NCI-H1694 (cell line): ENCODE results near the gene KCNJ1.

Source experiments
- DNase-seq: peaks from one replicate; lab custom pipeline; 2025; lab: John Stamatoyannopoulos, UW

Gene KCNJ1

DNA sequence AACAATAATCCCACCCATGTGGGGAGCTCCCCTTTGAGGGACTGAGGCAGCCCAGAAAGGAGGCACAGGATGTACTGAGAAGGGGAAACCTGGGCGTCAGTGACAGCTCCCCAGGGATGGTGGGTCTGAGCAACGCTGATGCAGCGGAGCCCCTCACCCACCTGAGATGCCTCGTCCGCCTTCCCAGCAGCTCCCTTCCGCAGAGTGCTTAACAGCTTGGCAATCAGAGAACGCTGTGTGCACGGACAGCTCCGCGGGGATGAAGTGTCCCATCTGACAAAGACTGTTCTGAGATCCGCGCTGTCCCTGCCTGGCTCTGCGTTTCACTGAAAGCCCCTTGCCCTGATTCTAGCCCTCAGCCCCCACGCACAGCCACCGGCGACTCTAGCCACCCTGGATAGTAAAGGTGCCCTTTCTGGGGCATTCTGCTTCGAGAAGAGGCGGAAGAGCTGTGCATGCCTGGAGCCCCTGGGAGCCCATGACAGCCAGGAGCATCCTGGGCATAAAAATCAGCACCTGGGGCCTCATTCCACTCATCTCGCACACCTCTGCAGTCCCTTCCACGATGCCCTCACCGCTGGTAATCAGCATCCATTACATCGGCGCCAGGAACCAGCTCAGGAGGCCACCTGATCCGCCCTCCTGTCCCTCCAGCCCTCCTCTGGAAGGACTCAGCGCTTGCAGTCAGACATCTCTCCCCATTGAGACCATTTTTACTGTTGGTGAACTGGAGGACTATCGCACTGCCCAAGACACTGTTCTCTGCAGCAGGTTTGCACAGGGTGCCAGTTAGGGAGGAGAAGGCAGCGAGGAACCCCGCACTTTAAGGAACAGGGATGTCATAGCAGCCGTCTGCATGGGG is 34.8 kb upstream of the KCNJ1 start:
- DNase-seq = no peak

DNA sequence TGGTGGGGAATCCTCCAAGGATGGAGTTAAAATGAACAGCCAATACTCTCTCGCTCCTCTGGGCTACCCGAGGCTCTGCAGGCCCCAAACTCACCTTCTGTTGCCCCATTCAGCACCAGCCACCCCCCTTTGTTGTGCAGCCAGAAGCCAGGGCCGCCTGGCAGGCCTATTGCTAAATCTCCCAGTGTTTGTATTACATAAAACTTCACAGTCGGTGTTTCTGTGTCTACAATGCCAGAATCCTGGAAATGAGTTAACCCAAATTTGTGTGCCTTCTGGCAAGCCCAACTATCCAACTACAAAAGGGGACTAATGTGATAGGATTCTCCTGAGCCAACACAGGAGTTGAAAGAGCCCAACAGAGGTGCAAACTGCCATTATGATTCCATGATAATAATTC is 33.4 kb upstream of the KCNJ1 start:
- no peak for DNase-seq

DNA sequence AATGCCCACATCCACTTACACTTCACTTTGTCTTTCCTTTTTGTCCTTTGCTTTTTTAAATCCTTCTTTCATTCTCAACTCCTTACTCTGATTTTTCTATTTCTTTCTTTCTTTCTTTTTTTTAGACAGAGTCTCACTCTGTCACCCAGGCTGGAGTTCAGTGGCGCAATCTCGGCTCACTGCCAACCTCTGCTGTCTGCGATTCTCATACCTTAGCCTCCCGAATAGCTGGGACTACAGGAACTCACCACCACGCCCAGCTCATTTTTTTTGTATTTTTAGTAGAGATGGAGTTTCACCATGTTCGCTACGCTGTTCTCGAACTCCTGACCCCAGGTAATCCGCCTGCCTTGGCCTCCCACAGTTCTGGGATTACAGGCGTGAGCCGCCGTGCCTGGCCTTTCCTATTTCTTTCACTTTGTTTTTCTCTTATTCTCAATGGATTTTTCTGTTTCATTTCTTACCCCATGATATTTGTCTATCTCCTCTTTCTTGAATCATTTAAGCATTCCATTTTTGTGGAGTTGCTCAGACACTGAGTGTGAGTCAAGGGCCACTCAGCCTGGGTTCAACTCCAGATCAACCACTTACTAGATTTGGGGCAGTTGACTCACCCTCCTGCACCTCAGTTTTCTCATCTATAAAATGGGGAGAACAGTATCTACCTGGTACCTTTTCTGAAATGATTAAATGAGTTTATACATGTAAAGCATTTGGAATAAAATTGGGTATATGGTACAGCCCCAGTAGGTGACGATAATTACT is 31.7 kb upstream of the KCNJ1 start:
- DNase-seq = no peak

DNA sequence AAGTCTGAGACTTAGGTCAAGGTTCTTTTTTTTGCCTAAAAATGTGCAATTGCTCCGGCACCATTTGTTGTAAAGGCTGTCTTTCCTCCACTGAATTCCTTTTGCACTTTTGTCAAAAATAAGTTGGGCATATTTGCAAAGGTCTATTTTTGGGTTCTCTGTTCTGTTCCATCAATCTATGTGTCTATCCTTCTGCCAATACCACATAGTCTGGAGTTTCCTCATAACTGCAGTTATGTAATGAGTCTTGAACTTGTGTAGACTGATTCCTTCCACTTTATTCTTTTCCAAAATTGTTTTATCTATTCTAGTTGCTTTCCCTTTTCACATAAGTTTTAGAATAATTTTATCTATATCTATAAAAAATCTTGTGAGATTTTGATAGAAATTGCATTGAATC is 30.7 kb upstream of the KCNJ1 start:
- DNase-seq = no peak

DNA sequence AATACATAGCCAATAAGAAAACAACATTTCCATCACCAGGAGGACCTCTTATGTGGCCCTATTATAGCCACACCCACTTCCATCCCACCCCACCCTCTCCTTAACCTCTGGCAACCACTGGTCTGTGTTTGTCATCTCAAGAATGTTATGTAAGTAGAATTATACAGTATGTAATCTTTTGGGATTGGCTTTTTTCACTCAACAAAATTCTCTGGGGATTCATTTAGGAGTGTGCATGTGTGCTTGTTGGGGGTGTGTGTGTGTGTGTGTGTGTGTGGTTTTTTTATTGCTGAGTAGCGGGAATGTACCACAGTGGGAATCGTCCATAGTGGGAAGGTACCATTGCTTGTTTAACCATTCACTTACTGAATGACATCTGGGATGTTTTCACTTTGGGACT is 29.3 kb upstream of the KCNJ1 start:
- DNase-seq = no peak

DNA sequence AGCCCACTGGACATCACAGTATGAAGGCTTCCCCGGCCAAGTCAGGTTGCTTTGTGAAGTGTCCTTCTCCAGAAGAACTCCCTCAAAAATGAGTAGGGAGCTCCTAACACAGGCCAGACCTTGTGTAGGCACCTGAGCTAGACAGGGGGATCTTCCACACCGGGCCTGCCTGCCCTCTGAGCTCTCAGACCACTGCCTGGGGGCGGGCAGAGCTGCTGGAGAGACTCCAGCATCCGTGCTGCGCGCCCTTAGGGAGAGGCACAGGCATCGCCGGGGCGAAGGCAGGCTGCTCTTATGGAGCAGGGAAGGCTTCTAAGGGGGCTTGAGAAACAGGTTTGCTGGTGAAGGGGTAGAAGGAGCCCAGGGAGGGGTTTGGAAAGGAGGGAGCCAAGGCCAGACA is 28.4 kb upstream of the KCNJ1 start:
- DNase-seq = no peak

DNA sequence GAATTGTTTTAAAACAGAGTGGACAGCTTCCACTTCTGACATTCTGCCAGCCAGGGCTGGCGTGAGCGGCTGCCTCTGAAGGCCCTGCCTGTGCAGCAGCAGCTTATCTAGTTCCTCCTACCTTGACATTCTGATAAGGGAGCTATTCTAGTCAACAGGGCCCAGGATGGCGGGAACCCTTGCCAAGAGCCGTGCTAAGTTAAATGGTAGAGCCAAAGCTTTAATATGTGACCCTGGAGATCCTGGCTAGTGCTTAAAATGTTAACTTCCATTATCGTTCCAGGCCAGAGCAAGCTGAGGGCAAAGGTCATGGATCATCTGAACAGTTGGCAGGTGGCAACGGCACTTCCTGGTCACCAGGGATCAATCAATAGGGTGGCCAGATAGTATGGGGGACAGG is 27.6 kb upstream of the KCNJ1 start:
- DNase-seq = no peak

DNA sequence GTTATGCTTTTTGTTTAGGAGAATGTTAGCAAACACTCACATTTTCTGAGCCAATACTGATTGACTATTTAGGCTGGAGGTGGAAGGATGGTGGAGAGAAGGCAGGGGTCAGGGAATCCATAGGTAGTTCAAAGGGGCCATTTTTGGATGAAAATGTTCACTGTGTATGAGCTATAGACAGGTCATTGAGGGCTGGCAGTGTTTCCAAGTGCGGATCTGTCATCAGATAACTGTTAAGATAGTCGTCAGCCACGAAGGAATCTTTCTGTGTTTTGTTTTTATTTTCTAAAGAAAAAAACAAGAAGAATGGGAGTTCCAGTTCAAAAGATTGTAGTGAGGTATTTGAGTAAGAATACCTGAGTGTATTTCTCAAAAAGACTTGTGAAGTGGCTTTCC is 27.2 kb upstream of the KCNJ1 start:
- no peak for DNase-seq

DNA sequence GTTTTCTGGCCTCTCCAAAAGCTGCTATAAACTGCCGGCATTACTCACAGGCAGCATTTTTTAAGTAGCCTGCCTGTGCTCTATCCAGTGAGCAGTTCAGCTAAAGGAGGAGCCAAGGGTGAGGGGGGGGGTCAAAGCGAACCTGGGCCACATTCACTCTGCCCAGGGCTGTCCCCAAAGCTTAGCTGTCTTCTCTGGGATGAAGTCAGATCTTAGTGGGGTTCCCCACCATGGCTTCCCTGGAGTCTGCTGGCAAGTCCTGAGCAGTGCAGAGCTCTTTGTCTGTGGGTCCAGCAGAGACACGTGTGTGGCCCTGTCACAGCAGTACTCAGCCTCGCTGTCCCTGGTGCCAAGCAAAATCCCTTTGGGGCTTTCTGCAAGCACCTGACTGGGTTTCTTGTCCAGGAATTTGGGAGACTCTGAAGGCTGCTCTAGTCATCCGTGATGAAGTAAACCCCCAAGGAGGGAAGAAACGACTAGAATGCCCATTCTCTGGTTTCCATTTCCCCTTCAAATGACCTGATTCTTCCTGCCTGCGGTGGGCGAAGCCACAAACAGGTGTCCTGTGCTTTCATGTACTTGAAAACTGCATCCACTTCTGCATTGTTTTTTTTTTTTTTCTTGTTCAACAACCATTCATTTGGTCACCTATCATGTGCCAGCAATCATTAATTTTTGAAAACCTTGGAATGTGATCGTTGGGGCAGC is 26.6 kb upstream of the KCNJ1 start:
- DNase-seq = no peak

DNA sequence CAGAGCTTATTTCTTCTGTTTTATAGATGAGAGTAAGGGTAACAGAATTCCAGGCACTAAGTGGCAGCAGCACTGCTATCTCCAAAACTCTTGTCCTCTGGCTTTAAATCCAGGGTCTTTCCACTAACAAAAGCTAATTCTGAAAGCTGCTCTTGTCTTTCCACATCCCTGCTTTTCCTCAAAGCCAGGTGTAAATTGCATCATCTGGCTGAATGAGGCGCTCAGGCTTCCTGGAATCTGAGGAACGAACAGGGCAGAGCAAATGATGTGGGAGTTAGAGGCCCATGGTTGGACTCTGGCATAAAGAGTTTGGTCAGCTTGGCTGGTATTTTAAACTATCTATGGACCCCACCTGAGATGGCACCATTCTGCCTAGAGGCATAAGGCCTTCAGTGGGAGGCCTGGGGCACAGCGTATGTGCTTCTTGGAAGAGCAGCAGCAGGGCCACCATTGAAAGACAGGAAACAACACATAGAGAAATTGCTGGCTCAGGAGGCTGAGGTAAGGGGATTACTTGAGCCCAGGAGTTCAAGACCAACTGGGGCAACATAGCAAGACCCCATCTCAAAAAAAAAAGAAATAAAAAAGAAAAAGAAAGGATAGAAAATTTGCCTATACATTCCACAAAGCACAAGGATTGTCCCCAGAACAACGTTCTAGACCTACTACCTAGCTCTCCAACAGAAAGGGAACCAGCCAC is 25.9 kb upstream of the KCNJ1 start:
- DNase-seq = no peak

DNA sequence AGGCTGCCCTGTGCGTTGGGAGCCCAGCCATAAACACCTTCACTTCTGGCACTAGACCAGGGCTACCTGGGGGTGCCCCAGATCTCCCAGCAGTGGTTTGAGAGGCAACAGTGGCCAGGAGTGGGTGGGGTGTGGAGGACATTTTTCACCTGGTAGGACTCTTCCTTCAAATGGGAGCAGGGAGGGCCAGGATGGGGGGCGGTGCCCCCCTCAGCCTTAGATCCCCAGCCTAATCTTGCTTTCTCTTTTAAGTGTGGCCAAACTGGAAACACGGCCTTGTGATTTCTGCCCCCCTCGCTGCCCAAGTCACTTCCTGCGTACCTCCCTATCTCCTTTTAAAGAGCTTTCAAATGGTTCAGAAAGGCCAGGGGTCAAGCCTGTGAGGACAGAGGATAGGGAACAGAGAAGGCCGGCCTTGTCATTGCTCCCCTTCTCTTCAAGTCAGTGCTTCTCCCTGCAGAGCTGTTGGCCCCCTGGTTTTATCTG is 24.9 kb upstream of the KCNJ1 start:
- no peak for DNase-seq

DNA sequence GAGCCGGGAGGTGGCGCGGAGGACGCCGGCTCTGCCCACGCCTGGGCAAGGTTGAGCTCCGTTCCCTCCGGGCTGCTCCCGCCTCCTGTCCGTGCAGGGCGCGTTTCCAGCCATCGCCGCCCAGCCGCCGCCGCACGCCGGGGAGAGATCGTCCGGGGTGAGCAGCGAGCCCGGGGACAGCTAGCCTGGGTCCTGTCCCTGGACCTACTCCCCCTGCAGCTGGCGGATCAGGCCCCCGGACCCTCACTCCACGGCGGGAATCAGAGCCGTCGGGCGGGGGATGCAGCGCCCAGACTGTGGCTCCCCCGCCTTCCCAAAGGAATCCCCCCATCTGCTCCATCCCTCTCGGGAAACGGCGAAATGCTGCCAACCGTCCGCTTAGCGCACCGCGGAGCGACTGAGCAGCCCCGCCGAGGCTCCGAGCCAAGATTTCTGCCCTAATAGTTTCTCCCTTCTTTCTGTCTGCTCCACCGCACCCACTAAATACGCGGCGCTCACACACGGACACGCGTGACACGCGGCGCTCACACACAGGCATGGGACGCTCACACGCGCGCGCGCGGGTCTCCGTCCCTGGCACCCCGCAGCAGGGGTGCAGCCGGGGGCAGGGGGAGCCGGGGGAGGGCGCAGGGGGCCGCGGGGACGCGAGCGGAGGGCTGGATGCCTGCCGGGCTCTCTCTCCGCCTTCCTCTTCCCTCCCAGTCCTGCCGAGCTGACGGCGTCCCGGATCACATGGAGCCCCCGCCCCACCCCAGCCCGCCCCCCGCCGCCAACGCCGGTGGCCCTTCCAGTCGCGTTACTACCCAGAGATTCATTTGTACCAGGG is 23.7 kb upstream of the KCNJ1 start, which contains the start of gene KCNJ5:
Gene KCNJ5 (plus strand): TSS at position 814 of the 826 bp plus-strand sequence. CDS start 19,918 bp downstream, outside the sequence.
- no peak for DNase-seq

DNA sequence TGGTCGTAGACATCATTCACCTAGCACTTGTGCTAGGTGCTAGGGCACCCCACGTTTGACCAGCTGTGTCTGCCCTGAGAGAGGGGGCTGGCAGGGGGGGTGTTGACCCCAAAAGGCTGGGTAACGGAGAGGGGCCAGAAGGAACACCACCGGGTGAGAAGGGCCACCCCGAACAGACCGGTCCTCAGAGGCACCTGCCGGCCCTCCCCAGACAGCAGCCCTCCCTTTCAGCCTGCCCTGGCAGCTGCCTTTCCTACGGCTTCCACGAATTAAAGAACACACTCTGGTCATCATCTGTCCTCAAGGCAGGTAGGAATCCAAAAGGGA is 23.1 kb upstream of the KCNJ1 start:
- DNase-seq = no peak

DNA sequence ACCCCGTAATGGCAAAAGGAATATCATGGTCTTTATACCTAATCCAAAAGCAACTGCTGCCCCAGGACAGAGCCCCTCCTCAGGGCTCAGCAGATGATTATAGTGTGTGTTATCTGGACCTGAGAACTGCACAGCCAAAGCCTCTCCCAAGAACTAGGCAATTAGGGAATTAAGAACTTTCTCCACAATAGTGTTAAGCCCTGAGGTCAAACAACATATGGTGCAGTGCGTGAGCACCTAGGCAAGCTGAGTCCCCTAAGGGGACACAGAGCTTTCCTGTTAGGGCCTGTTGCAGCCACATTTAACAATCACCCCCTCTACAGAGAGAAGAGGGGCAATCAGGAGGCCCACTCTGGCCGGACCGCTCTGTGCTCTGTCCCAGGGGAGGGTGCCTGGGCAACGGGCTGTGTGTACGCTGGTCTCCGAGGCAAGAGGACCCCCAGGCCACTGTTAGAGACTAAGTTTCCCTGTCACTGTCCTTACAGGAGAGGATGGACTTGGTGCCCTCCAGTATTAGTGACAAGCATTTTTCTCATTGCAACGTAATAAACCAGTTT is 22.6 kb upstream of the KCNJ1 start:
- DNase-seq = no peak

DNA sequence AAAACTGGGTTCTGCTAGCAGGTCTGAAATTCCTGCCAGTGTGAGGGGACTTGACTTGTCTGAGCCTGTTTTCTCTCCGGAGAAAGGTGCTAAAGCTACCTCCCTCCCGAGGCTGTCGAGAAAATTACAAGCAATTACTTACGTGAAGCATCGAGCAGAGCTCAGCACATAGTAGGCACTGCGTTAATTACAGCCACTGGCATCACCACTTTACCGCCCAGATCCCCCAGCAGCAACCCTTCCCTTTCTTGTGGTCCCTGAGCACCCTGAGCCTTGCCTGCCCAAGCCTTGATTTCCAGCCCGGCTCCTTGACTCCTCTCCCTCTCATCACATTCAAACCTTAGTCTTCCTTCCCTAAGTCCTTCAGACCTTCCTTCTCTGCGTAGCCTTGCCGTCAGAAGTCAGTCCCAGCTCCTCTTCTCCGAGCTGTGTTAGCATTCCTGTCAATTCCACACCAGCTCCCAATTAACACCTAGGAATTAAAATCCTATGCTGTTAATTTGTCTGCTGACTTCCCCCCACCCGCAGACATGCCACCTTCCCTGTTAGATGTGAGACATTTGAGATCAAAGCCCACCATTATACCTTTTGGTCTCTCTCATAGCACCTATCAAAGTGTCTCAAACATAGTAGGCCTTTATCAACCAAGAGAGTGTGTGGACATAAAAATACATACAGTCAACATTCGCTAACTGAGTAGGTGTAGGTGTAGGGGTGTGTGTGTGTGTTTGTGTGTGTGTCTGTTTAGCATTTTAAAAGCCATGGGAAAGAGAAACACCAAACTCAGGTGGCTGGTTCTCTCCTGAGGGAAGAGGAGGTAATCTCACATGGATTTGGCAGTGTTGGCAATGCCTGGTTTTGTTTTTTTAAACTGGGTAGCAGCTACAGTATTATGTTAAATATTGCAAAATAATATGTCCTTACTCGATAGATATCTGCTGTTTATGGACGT is 21.2 kb upstream of the KCNJ1 start:
- no peak for DNase-seq

DNA sequence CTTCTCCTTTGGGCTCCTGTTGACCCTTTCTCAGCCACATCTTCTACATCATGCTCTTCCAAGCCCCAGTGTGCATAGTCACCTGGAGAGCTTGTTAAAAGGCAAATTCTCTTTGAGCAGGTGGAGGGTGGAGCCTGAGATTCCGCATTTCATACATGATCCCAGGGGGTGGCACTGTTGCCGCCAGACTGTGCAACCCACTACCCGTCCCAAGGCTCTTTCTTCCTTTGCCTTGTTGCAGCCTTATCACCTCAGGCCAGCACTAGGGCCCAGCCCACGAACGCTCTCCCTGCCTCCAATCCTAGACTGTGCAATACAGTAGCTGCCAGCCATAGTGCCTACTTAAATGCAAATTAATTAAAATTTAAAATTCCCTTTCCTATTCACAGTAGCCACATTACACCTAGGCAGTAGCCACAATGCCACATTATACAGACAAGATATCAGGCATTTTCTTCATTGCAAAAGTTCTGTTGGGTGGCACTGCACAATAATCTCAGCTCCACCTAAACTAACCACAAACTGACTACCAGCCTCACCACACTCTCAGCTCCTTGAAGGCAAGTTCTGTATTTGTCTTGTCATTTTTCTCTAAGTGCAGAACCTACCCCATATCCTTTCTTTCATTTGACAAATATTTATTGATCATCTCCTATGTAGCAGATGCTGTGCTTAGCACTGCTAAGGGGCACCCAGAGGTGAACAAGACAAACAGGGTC is 19.5 kb upstream of the KCNJ1 start:
- no peak for DNase-seq

DNA sequence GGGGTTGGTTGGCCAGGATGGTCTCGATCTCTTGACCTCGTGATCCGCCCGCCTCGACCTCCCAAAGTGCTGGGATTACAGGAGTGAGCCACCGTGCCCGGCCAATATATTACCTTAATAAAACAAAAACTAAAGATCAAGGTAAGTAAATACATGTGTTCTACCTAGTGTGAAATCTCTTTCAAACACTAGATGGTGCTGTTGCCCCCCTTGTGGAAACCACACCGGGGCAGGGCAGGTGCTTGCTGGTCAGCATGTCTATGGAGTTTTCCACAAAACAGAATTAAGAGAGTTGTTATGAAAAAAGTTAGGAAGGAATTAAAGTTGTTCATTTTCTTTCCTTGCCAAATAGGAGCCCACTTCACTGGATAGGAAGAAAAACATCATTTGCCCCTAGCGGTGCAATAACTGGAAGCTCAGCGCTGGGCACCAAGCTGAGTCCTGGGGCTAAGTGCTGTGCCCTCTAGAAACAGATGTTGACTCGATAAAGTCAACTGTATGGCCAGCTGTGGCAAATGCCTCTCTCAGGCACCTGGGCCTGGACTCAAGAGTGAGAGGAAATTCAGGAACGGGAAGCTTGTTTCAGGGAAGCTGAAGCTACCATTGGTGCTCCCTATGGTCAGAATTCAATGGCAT is 17.7 kb upstream of the KCNJ1 start:
- no peak for DNase-seq

DNA sequence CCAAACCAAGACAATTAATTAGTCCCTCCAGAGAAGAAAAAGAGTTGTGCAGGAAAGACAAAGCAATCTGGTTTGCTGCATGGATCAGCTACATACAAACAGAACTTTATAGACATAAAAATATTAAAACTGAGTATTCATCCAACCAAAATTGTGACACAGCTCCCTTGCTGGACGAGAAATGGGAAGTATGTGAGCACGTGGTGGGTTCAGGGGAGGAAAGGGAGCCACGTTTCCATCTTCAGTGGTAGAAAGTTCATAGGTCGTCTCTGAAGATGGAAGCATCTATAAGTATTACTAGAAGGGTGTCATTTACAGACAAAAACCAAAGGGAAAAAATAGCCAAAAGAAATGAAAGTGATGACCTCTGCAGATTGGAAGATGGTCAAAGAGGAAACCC is 17.0 kb upstream of the KCNJ1 start:
- DNase-seq = no peak

DNA sequence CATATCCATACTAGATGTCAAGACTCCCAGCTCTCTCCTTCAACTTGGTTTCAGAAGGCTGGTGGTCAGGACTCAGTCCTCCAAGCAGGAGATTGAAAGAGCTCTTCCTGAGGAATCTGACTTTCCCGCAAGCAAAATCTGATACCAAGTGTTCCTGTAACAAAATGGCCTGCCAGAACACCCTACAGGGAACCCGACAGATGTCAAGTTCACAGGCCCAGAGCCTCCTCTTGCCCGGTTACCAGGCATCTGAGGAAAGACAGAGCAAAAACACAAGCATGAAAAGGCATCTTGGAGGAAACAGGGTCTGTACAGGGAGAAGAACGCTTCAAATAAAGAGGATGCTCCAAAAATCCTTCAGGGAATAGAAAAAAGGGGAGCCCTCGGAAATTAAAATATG is 15.4 kb upstream of the KCNJ1 start:
- no peak for DNase-seq
